ENCODE measurements around the gene HDAC4.

HDAC4 gene

DNA sequence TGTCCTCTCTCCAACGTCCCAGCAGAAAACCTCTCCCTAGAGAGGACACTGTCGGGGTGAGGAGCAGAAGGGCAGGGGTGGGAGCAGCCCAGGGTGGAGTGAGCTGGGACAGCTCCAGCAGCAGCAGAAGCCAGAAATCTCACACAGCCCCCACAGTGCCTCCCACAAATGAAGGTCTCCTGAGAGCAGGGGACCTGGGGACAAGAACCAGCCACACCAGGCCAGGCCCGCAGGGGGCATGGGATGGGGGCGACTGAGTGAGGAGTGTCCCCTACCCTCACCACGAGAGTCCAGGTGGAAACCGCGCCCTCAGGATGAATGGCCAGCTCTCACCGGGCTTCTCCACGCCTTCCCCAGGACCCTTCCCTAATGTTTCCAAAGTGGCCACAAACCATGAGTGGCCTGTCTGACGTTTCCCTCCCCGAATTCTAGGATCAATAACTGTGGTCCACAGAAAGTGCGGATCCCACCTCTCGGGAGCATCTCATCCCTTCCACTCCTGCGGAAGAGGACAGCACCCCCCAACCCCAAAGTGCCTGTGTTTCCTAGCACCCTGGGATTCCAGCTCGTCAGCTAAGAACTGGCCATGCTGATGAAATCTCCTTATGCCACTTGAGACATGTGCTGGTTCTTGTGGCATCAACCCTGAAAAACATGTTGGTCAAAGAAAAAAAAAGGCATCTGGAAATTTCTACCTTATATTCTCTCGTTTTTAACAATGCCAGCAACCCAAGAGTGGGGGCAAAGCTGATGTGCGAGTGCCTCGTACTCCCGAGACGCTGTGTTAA, 121.1 kb downstream of the HDAC4 start:
- TF ChIP-seq EZH2phosphoT487 (conservative IDR thresholded peaks at IDR 0.05; ENCODE audit: low read length) (no peak), CTCF (IDR thresholded peaks at IDR 0.05; ENCODE audit: insufficient read depth, low read length, poor library complexity, severe bottlenecking) (no peak)
- no peak overlapping the region for H3K4me3 ChIP-seq (ENCODE audit: insufficient read depth, low read length, poor library complexity, severe bottlenecking)
- H2AFZ ChIP-seq (ENCODE audit: low read depth, low read length, severe bottlenecking) = no peak overlapping the region
- H3K9ac ChIP-seq (ENCODE audit: low read length) = no peak overlapping the region
- no peak overlapping the region for H3K4me2 ChIP-seq (ENCODE audit: low read depth, low read length, poor library complexity, severe bottlenecking)
- H3K27me3 ChIP-seq (ENCODE audit: low read length) = no peaks in the 10 kb centered on the region
- no peaks in the 10 kb centered on the region; the same call in 1 of the 2 replicates for H4K20me1 ChIP-seq (ENCODE audit: low read depth, low read length)
- no peak overlapping the region for H3K27ac ChIP-seq (ENCODE audit: low read depth, low read length)
- no peaks in the 10 kb centered on the region for H3K9me3 ChIP-seq (ENCODE audit: insufficient read depth, low read length)
- no peaks in the 10 kb centered on the region for H3K79me2 ChIP-seq (ENCODE audit: insufficient read depth, low read length)
- H3F3A ChIP-seq (ENCODE audit: insufficient read depth) = no peaks in the 10 kb centered on the region
- H3K36me3 ChIP-seq (ENCODE audit: low read length) = no peaks in the 10 kb centered on the region
- no peaks in the 10 kb centered on the region for H3K9me2 ChIP-seq (replicated peaks; ENCODE audit: insufficient read depth, low read length)

DNA sequence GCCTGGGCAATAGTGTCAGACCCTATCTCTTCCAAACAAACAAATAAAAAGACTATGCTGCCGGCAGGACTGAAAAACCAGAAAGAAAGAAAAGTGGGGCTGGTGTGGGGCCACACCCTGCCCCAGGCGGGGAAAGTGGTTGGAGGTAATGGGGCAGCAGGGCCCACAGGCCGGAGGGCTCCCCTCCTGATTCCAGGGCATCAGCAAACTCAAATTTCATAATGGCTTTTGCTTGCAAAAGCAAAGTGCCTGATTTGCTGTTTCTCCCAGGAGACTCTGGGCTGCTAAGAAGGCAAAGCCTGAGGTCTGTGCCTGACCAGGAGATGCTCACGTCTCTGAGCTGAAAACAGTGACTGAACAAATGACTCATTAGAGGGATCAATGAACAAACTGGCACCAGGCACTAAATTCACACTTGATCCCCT, 121.9 kb downstream of the HDAC4 start:
- TF ChIP-seq EZH2phosphoT487 (conservative IDR thresholded peaks at IDR 0.05; ENCODE audit: low read length) = no peak
- no peak for TF ChIP-seq CTCF (IDR thresholded peaks at IDR 0.05; ENCODE audit: insufficient read depth, low read length, poor library complexity, severe bottlenecking)
- Histone ChIP-seq H3K36me3 (ENCODE audit: low read length) (no peaks in the 10 kb centered on the region), H3K4me3 (ENCODE audit: insufficient read depth, low read length, poor library complexity, severe bottlenecking) (no peak overlapping the region), H4K20me1 (ENCODE audit: low read depth, low read length) (no peaks in the 10 kb centered on the region; the same call in 1 of the 2 replicates), H3K9ac (ENCODE audit: low read length) (no peak overlapping the region), H3F3A (ENCODE audit: insufficient read depth) (no peaks in the 10 kb centered on the region), H3K27me3 (ENCODE audit: low read length) (no peaks in the 10 kb centered on the region), H3K4me2 (ENCODE audit: low read depth, low read length, poor library complexity, severe bottlenecking) (no peak overlapping the region), H2AFZ (ENCODE audit: low read depth, low read length, severe bottlenecking) (no peak overlapping the region), H3K9me3 (ENCODE audit: insufficient read depth, low read length) (no peaks in the 10 kb centered on the region), H3K79me2 (ENCODE audit: insufficient read depth, low read length) (no peaks in the 10 kb centered on the region), H3K9me2 (replicated peaks; ENCODE audit: insufficient read depth, low read length) (no peaks in the 10 kb centered on the region), H3K27ac (ENCODE audit: low read depth, low read length) (no peak overlapping the region)

GRCh38 chr2:239278361-239278760, 122.5 kb downstream of the HDAC4 start:
- Histone ChIP-seq H3K27me3 (ENCODE audit: low read length) (no peaks in the 10 kb centered on the region), H2AFZ (ENCODE audit: low read depth, low read length, severe bottlenecking) (no peak overlapping the region), H4K20me1 (ENCODE audit: low read depth, low read length) (no peaks in the 10 kb centered on the region; the same call in 1 of the 2 replicates), H3K4me2 (ENCODE audit: low read depth, low read length, poor library complexity, severe bottlenecking) (no peak overlapping the region), H3K9me3 (ENCODE audit: insufficient read depth, low read length) (no peaks in the 10 kb centered on the region), H3K27ac (ENCODE audit: low read depth, low read length) (no peak overlapping the region), H3K4me3 (ENCODE audit: insufficient read depth, low read length, poor library complexity, severe bottlenecking) (no peak overlapping the region), H3K9me2 (replicated peaks; ENCODE audit: insufficient read depth, low read length) (no peaks in the 10 kb centered on the region), H3K9ac (ENCODE audit: low read length) (no peak overlapping the region), H3K36me3 (ENCODE audit: low read length) (no peaks in the 10 kb centered on the region), H3F3A (ENCODE audit: insufficient read depth) (no peaks in the 10 kb centered on the region), H3K79me2 (ENCODE audit: insufficient read depth, low read length) (no peaks in the 10 kb centered on the region)
- no peak for TF ChIP-seq CTCF (IDR thresholded peaks at IDR 0.05; ENCODE audit: insufficient read depth, low read length, poor library complexity, severe bottlenecking)
- TF ChIP-seq EZH2phosphoT487 (conservative IDR thresholded peaks at IDR 0.05; ENCODE audit: low read length) = no peak
